Panc1 (cell line): ENCODE results near the gene CCBE1. TPM values are rescaled to one million over a fixed set of nuclear protein-coding genes. Genes with fewer than 3 reads are reported as not detected.

ENCODE experiments used
- ATAC-seq: fragments of 200-7000 bp; cut with Tn5 transposase; 2 replicates; pipeline ENCODE4 v1.9.1; 2020; ENCODE audit warnings: mild to moderate bottlenecking, moderate library complexity
- BruUV-seq: library from RNA; stranded (reverse); fragments of 400-500 nt; replicated peaks from 2 replicates; lab custom pipeline; 2021; lab: Mats Ljungman, UMichigan
- CTCF ChIA-PET: fragments of 300-600 bp; sonication (Branson Sonifier 250); formaldehyde crosslinking; loops from one replicate; lab custom pipeline; 2022; ENCODE audit warnings: antibody characterized with exemption; lab: Charles Lee
- POLR2A ChIA-PET: fragments of 300-600 bp; sonication (Branson Sonifier 250); formaldehyde crosslinking; loops from one replicate; lab custom pipeline; 2022; ENCODE audit warnings: antibody characterized with exemption; lab: Charles Lee
- DNase-seq: peaks from one replicate; pipeline ENCODE4 v3.0.0-alpha.2; 2010; ENCODE audit warnings: low read depth, low spot score
- H3K27ac ChIP-seq: 2 replicates; pipeline ENCODE4 v1.5.1; 2011; ENCODE audit warnings: mild to moderate bottlenecking, low read length, inconsistent platforms
- H3K27me3 ChIP-seq: fragments of 200-500 bp; sonication (Bioruptor generic); 2 replicates; pipeline ENCODE4 v1.6.0; 2014; ENCODE audit warnings: low read length, inconsistent platforms; ENCODE audit not compliant: control insufficient read depth, insufficient read depth
- H3K36me3 ChIP-seq: fragments of 200-500 bp; sonication (Bioruptor generic); 2 replicates; pipeline ENCODE4 v1.5.1; 2014; ENCODE audit warnings: inconsistent platforms, mild to moderate bottlenecking, low read length, moderate library complexity; ENCODE audit not compliant: control insufficient read depth, insufficient read depth
- H3K4me1 ChIP-seq: 2 replicates; pipeline ENCODE4 v1.5.1; 2011; ENCODE audit warnings: inconsistent platforms, mild to moderate bottlenecking, low read length, moderate library complexity; ENCODE audit not compliant: control insufficient read depth, insufficient read depth
- H3K4me3 ChIP-seq, 2 experiments: 2 replicates each; pipeline ENCODE4 v1.5.1; 2011 to 2012; ENCODE audit warnings: low read depth in 2 of 2, low read length in 2 of 2, mild to moderate bottlenecking in 2 of 2, inconsistent platforms in 1 of 2, moderate library complexity in 1 of 2
- H3K9me3 ChIP-seq: fragments of 200-500 bp; sonication (Bioruptor generic); 2 replicates; pipeline ENCODE4 v1.5.1; 2014; ENCODE audit warnings: low read depth, mild to moderate bottlenecking, inconsistent platforms, low read length, moderate library complexity; ENCODE audit not compliant: control insufficient read depth, insufficient read depth
- CTCF ChIP-seq: fragments of 450-650 bp; IDR thresholded peaks from 2 replicates; pipeline ENCODE4 v1.5.1; 2017; ENCODE audit warnings: mild to moderate bottlenecking
- POLR2AphosphoS5 ChIP-seq: IDR thresholded peaks from 2 replicates; pipeline ENCODE4 v1.6.1; 2012; ENCODE audit warnings: mild to moderate bottlenecking, low read depth, low read length, moderate library complexity
- SIN3A ChIP-seq: IDR thresholded peaks from 2 replicates; pipeline ENCODE4 v1.6.1; 2012; ENCODE audit warnings: low read depth, mild to moderate bottlenecking, low read length, moderate library complexity, borderline replicate concordance; ENCODE audit not compliant: insufficient read depth
- TCF7L2 ChIP-seq: IDR thresholded peaks from 2 replicates; pipeline ENCODE4 v1.6.1; 2011; ENCODE audit warnings: mild to moderate bottlenecking, low read depth, low read length, inconsistent platforms
- in situ Hi-C: cut with HindIII; loops from 2 replicates; pipeline ENCODE4 v1.10.0; 2016; ENCODE audit warnings: low sequenced_read_pairs, low pct_unique_long_range_greater_than_20kb
- intact Hi-C: fragments of 100-400 bp; cut with micrococcal nuclease; formaldehyde crosslinking; loops from one replicate; pipeline ENCODE4 v1.10.0; 2022; ENCODE audit not compliant: unreplicated experiment
- total RNA-seq: library from RNA; stranded (reverse); gene quantifications from one replicate; pipeline ENCODE4 v1.2.1, GENCODE V29; 2021; ENCODE audit not compliant: unreplicated experiment
- TF ChIP-seq, protein P1 (sequence below), 2 experiments: IDR thresholded peaks; 2 replicates each; pipeline ENCODE4 v1.6.1; 2011 to 2012; ENCODE audit warnings: low read depth in 2 of 2, control low read depth in 1 of 2, low read length in 1 of 2, mild to moderate bottlenecking in 1 of 2, moderate library complexity in 1 of 2; ENCODE audit not compliant: insufficient read depth in 1 of 2

The CCBE1 gene
- total RNA-seq, 1 experiment from 2014 or later: 0.13 TPM

GRCh38 chr18:59458575-59458974 is 238.6 kb downstream of the CCBE1 start:
- ChIA-PET CTCF (interaction anchor here (0.7 to 2.8 kb wide), 3 partner anchors 238 to 365 kb away, joined by 3 to 26 read pairs (median 3); partner anchors contain the start of gene CCBE1), POLR2A (no interaction called here)
- ATAC-seq: no peak
- in situ Hi-C loops: no loop called here
- Histone ChIP-seq H3K36me3 (no peaks in the 10 kb centered on the region), H3K4me3 (no peak overlapping the region), H3K9me3 (no peaks in the 10 kb centered on the region), H3K27ac (no peak overlapping the region), H3K27me3 (no peaks in the 10 kb centered on the region), H3K4me1 (no peaks in the 10 kb centered on the region)
- no peak for TF ChIP-seq SIN3A
- no peak for TF ChIP-seq POLR2AphosphoS5
- TF ChIP-seq CTCF: no peak
- TF ChIP-seq, protein P1, sequence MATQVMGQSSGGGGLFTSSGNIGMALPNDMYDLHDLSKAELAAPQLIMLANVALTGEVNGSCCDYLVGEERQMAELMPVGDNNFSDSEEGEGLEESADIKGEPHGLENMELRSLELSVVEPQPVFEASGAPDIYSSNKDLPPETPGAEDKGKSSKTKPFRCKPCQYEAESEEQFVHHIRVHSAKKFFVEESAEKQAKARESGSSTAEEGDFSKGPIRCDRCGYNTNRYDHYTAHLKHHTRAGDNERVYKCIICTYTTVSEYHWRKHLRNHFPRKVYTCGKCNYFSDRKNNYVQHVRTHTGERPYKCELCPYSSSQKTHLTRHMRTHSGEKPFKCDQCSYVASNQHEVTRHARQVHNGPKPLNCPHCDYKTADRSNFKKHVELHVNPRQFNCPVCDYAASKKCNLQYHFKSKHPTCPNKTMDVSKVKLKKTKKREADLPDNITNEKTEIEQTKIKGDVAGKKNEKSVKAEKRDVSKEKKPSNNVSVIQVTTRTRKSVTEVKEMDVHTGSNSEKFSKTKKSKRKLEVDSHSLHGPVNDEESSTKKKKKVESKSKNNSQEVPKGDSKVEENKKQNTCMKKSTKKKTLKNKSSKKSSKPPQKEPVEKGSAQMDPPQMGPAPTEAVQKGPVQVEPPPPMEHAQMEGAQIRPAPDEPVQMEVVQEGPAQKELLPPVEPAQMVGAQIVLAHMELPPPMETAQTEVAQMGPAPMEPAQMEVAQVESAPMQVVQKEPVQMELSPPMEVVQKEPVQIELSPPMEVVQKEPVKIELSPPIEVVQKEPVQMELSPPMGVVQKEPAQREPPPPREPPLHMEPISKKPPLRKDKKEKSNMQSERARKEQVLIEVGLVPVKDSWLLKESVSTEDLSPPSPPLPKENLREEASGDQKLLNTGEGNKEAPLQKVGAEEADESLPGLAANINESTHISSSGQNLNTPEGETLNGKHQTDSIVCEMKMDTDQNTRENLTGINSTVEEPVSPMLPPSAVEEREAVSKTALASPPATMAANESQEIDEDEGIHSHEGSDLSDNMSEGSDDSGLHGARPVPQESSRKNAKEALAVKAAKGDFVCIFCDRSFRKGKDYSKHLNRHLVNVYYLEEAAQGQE (IDR thresholded peaks at IDR 0.05; ENCODE audit: insufficient read depth in 1 of 2, low read depth in 2 of 2, low read length in 1 of 2): no peak
- no peak for TF ChIP-seq TCF7L2
- no peak for DNase-seq
- no TSS peak for BruUV-seq
- intact Hi-C loops: no loop called here

DNA sequence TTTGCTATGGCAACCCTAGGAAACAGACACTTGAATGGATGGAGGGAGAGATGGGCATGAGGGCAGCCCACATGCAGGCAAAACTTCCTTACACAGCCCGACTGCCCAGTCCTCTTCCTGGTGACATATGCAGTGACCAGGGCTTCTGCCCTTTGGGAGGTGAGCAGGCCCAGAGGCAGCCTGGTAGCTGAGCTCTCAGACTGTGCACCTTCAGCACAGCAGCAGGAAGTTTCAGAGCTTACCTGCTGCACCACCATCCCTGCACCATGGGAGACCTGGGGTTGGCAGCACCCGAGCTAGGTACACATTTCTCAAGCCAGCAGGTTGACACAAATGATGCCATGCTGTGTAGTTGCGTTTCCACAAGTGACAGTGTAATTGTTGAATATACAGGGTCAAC is 240.6 kb downstream of the CCBE1 start:
- Histone ChIP-seq H3K9me3 (no peaks in the 10 kb centered on the region), H3K27me3 (no peaks in the 10 kb centered on the region), H3K4me3 (no peak overlapping the region), H3K27ac (no peak overlapping the region), H3K36me3 (no peaks in the 10 kb centered on the region), H3K4me1 (no peaks in the 10 kb centered on the region)
- in situ Hi-C loops (no loop called here), intact Hi-C loops (no loop called here)
- DNase-seq (no peak), ATAC-seq (no peak)
- POLR2A ChIA-PET: no interaction called here
- TF ChIP-seq POLR2AphosphoS5 (no peak), TCF7L2 (no peak), CTCF (no peak), SIN3A (no peak)
- TF ChIP-seq, protein P1 (IDR thresholded peaks at IDR 0.05; ENCODE audit: insufficient read depth in 1 of 2, low read depth in 2 of 2, low read length in 1 of 2): no peak
- CTCF ChIA-PET: no interaction called here
- BruUV-seq: no TSS peak
